ENCODE results near the gene PTAFR. TPM values are rescaled to one million over a fixed set of nuclear protein-coding genes. Genes with fewer than 3 reads are reported as not detected.
"Not testable (repeated sequence)": the region's sequence is repeated elsewhere in the genome, so short reads cannot be mapped to it uniquely, and the experiment has no call there.

The PTAFR gene
- total RNA-seq, 2 donors from 2014 or later = 2.4 to 3.7 TPM

- DNase-seq = no peak
Measured at GRCh38 chr1:28154078-28154594, 22.4 kb downstream of the PTAFR start.

GRCh38 chr1:28150125-28150780, 26.2 kb downstream of the PTAFR start:
- DNase-seq (no peak), ATAC-seq (no peak)
- intact Hi-C loops (cut with DNase I, micrococcal nuclease) = no loop called here

More at GRCh38 chr1:28154078-28154594, 22.4 kb downstream of the PTAFR start:
- intact Hi-C loops (cut with DNase I, micrococcal nuclease) = no loop called here
- ATAC-seq = no peak

- ATAC-seq (no peak), DNase-seq (no peak)
- intact Hi-C loops (cut with DNase I, micrococcal nuclease) = no loop called here
Measured at GRCh38 chr1:28148880-28149195, 27.7 kb downstream of the PTAFR start.

- intact Hi-C loops (cut with DNase I, micrococcal nuclease) = no loop called here
- no peak for ATAC-seq
- DNase-seq = no peak
Measured at GRCh38 chr1:28147264-28148094, 29.0 kb downstream of the PTAFR start.

- intact Hi-C loops (cut with DNase I, micrococcal nuclease) = no loop called here
- no peak for ATAC-seq
- DNase-seq = no peak
Measured at GRCh38 chr1:28145728-28146127, 30.8 kb downstream of the PTAFR start.

- no peak for DNase-seq
- no peak for ATAC-seq
- intact Hi-C loops (cut with DNase I, micrococcal nuclease) = no loop called here
Measured at GRCh38 chr1:28144203-28145135, 32.0 kb downstream of the PTAFR start.

GRCh38 chr1:28143496-28144202, 32.8 kb downstream of the PTAFR start:
- ATAC-seq (no peak), DNase-seq (no peak)
- intact Hi-C loops (cut with DNase I, micrococcal nuclease) = no loop called here

- ATAC-seq (no peak), DNase-seq (no peak)
- intact Hi-C loops (cut with DNase I, micrococcal nuclease) = no loop called here
Measured at GRCh38 chr1:28141685-28142084, 34.8 kb downstream of the PTAFR start.

GRCh38 chr1:28139866-28140265, 36.6 kb downstream of the PTAFR start:
- DNase-seq; intact Hi-C loops (cut with DNase I, micrococcal nuclease); ATAC-seq: not testable (repeated sequence)

GRCh38 chr1:28139025-28139712, 37.3 kb downstream of the PTAFR start:
- intact Hi-C loops (cut with DNase I, micrococcal nuclease) = no loop called here
- no peak for ATAC-seq

GRCh38 chr1:28136922-28137613, 39.4 kb downstream of the PTAFR start:
- ATAC-seq (no peak), DNase-seq (no peak)
- intact Hi-C loops (cut with DNase I, micrococcal nuclease) = no loop called here

More at GRCh38 chr1:28139025-28139712, 37.3 kb downstream of the PTAFR start:
- no peak for DNase-seq

GRCh38 chr1:28136169-28136921, 40.1 kb downstream of the PTAFR start:
- ATAC-seq (no peak), DNase-seq (no peak)
- intact Hi-C loops (cut with DNase I, micrococcal nuclease) = no loop called here

- peak; percentile 44 for ATAC-seq
- intact Hi-C loops (cut with DNase I, micrococcal nuclease) = no loop called here
Measured at GRCh38 chr1:28135371-28136168, 40.9 kb downstream of the PTAFR start.

GRCh38 chr1:28134651-28135207, 41.8 kb downstream of the PTAFR start:
- no peak for ATAC-seq
- intact Hi-C loops (cut with DNase I, micrococcal nuclease) = no loop called here
- no peak for DNase-seq

More at GRCh38 chr1:28135371-28136168, 40.9 kb downstream of the PTAFR start:
- DNase-seq = no peak
